Thyroid gland (tissue), 4 donors: ENCODE data around the gene TMCO4. TPM values are rescaled to one million over a fixed set of nuclear protein-coding genes. Genes with fewer than 3 reads are reported as not detected.
"Not testable (repeated sequence)": the region's sequence is repeated elsewhere in the genome, so short reads cannot be mapped to it uniquely, and the experiment has no call there.

Experiments used
- DNase-seq, 2 donors: peaks; one replicate each; pipeline ENCODE4 v3.0.0-alpha.2; 2019
- H3K27ac ChIP-seq, 3 donors: fragments of 200-600 bp; sonication (generic); 1 replicate in 2 of 3; 2 replicates in 1 of 3; pipeline ENCODE4 v1.5.1; 2016 to 2019; ENCODE audit warnings: mild to moderate bottlenecking in 1 of 3, moderate library complexity in 1 of 3
- H3K27me3 ChIP-seq: fragments of 200-600 bp; sonication (generic); one replicate; pipeline ENCODE4 v1.5.1; 2019
- H3K36me3 ChIP-seq, 2 donors: fragments of 200-600 bp; sonication (generic); one replicate each; pipeline ENCODE4 v1.5.1; 2016 to 2019
- H3K4me1 ChIP-seq, 2 donors: fragments of 200-600 bp; sonication (generic); one replicate each; pipeline ENCODE4 v1.5.1; 2017 to 2019
- H3K4me3 ChIP-seq, 3 donors: fragments of 200-600 bp; sonication (generic); replicated peaks in 1 of 3; 1 replicate in 2 of 3; 2 replicates in 1 of 3; pipeline ENCODE4 v1.5.1; 2016; ENCODE audit warnings: mild to moderate bottlenecking in 1 of 3
- H3K9me3 ChIP-seq: fragments of 200-600 bp; sonication (generic); one replicate; pipeline ENCODE4 v1.5.1; 2017
- CTCF ChIP-seq, 6 experiments: fragments of 200-600 bp in 3 of 6; fragments of 450-650 bp in 3 of 6; sonication (generic) in 3 of 6; IDR thresholded peaks; one replicate each; pipeline ENCODE4 v1.5.1; 2016 to 2019; ENCODE audit warnings: antibody characterized with exemption in 6 of 6, mild to moderate bottlenecking in 2 of 6, inconsistent platforms in 1 of 6, moderate library complexity in 1 of 6
- POLR2A ChIP-seq, 2 donors: fragments of 450-650 bp; IDR thresholded peaks; one replicate each; pipeline ENCODE4 v1.6.1; 2017; ENCODE audit warnings: antibody characterized with exemption in 2 of 2, mild to moderate bottlenecking in 2 of 2, moderate library complexity in 1 of 2
- WGBS, 2 donors: methylation state at CpG; one replicate each; pipeline ENCODE4 v1.1.5; 2017; 5-methylcytosine and 5-hydroxymethylcytosine counted together
- intact Hi-C: fragments of 100-400 bp; cut with DNase I; formaldehyde crosslinking; loops from one replicate; pipeline ENCODE4 v1.15.1; 2023
- total RNA-seq, 4 donors: library from RNA; depleted of rRNA; stranded (reverse); fragments of >200 nt; gene quantifications; one replicate each; pipeline ENCODE4 v1.2.3, GENCODE V29; 2016

Gene TMCO4
- total RNA-seq, 4 donors from 2014 or later = 34.3 to 67.7 (median 61.4) TPM

DNA sequence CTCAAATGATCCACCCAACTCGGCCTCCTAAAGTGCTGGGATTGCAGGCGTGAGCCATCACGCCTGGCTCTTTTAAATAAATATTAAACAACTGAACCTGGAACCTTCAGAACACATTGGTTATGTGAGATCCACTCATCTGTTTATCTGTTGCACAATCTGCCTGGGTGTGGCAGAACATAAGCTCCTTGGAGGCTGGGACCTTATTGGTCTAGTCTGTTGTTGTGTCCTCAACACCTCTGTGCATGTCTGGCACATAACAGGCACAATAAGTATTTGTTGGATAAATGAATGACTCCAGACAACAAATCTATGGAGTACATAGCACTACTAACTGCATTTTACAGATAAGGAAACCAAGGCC lies 159.7 kb downstream of the TMCO4 start:
- H3K27ac ChIP-seq = no peak overlapping the region
- 84 to 87% methylated on average over 3 of the region's 3 CpGs for WGBS, 2 donors

GRCh38 chr1:19639228-19639627 lies 160.5 kb downstream of the TMCO4 start:
- H3K27ac ChIP-seq, DNase-seq, H3K36me3 ChIP-seq, H3K9me3 ChIP-seq, intact Hi-C loops, H3K4me3 ChIP-seq, H3K27me3 ChIP-seq: not testable (repeated sequence)
- H3K4me1 ChIP-seq = peaks cover 0 to 18% of the 10 kb centered on the region in 2 donors
- 80 to 82% methylated on average over 10 of the region's 10 CpGs for WGBS, 2 donors

More for the DNA sequence above, 159.7 kb downstream of the TMCO4 start:
- Histone ChIP-seq H3K4me3 (no peak overlapping the region), H3K36me3 (no peaks in the 10 kb centered on the region), H3K9me3 (no peaks in the 10 kb centered on the region), H3K27me3 (no peaks in the 10 kb centered on the region), H3K4me1 (peaks cover 0 to 18% of the 10 kb centered on the region in 2 donors)
- no peak for DNase-seq
- TF ChIP-seq POLR2A (IDR thresholded peaks at IDR 0.05) = no peak
- no peak for TF ChIP-seq CTCF (IDR thresholded peaks at IDR 0.05)
- intact Hi-C loops = loop anchor here (10.0 kb wide), 2 partner anchors 45 to 155 kb away; partner anchors contain the start of gene CAPZB

DNA sequence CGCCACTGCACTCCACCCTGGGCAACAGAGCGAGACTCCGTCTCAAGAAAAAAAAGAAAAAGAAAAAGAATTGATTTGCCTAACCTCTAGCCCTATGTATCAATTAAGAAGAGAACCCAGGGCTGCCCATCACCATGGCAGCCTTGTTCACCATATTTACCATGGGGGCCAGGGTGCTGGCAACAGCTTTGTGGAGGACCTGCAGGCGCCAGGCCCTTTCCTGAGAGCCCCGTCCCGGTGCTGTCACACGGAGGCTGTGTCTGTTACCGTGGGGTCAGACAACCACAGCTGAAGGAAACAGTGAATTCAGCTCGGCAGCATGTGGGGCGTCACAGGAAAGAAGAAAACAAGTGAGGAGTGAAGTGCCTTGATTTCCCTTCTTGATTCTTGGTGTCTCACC lies 162.1 kb downstream of the TMCO4 start:
- no peak overlapping the region for H3K27ac ChIP-seq
- H3K4me3 ChIP-seq = no peak overlapping the region
- DNase-seq = no peak
- no peaks in the 10 kb centered on the region for H3K27me3 ChIP-seq
- TF ChIP-seq CTCF (IDR thresholded peaks at IDR 0.05) (no peak), POLR2A (IDR thresholded peaks at IDR 0.05) (no peak)
- intact Hi-C loops = no loop called here
- H3K9me3 ChIP-seq = no peaks in the 10 kb centered on the region
- WGBS, 2 donors = 89 to 90% methylated on average over 10 of the region's 10 CpGs
- H3K4me1 ChIP-seq = peaks cover 0 to 10% of the 10 kb centered on the region in 2 donors
- H3K36me3 ChIP-seq = no peaks in the 10 kb centered on the region

DNA sequence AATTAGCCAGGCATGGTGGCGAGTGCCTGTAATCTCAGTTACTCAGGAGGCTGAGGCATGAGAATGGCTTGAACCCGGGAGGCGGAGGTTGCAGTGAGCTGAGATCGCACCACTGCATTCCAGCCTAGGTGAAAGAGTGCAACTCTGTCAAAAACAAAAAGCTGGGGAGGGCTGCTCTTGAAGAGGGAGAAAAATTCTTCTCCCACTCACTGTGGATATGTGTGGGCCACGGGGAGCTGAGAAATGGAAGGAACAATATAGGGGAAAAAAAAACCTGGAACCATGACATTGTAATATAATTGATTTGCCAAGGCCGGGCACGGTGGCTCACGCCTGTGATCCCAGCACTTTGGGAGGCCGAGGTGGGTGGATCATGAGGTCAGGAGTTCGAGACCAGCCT lies 163.0 kb downstream of the TMCO4 start:
- H3K4me3 ChIP-seq, H3K27me3 ChIP-seq, H3K36me3 ChIP-seq, H3K9me3 ChIP-seq, intact Hi-C loops, H3K27ac ChIP-seq, DNase-seq: not testable (repeated sequence)
- WGBS, 2 donors = 91% methylated on average over 10 of the region's 10 CpGs
- peaks cover 0 to 10% of the 10 kb centered on the region in 2 donors for H3K4me1 ChIP-seq

DNA sequence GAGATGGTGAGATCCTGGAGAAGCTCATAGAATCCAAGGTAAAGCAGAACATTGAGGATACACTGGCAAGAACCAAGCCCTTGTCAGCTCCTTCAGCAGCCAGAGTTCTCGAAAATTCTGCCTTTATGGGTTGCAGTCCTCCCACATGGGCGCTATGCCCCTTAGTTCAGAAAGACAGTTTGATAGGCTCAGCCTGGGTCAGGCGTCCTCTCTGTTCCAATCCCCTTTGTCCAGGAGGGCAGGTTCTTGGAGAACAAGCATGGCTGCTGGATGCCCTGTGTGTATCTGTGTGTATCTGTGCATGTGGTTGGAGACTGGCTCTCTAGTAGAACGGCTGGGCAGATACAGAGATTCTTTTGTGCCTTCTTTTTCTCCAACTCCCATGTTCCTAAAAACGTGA lies 163.7 kb downstream of the TMCO4 start:
- TF ChIP-seq CTCF (IDR thresholded peaks at IDR 0.05) (no peak), POLR2A (IDR thresholded peaks at IDR 0.05) (no peak)
- Histone ChIP-seq H3K27me3 (no peaks in the 10 kb centered on the region), H3K4me1 (peaks cover 0 to 10% of the 10 kb centered on the region in 2 donors), H3K27ac (no peak overlapping the region), H3K4me3 (no peak overlapping the region), H3K9me3 (no peaks in the 10 kb centered on the region), H3K36me3 (no peaks in the 10 kb centered on the region)
- intact Hi-C loops = no loop called here
- DNase-seq = no peak
- WGBS, 2 donors = 89 to 93% methylated on average over 5 of the region's 5 CpGs

DNA sequence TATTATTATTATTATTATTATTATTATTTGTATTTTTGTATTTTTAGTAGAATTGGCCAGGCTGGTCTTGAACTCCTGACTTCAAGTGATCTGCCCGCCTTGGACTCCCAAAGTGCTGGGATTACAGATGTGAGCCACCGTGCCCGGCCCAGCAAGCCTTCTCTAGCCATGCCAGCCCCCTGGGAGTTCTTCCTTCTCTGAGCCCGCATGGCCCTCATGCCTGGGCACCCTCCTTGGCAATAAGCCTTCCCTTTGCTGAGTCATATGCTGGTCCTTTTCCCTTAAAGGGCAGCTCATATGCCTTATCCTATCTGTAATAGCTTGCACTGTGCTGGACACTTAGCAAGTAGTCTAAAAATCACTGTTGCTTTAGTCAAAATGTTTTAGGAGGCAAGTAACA lies 164.1 kb downstream of the TMCO4 start:
- Histone ChIP-seq H3K9me3 (no peaks in the 10 kb centered on the region), H3K27me3 (no peaks in the 10 kb centered on the region), H3K27ac (no peak overlapping the region), H3K36me3 (no peaks in the 10 kb centered on the region), H3K4me3 (no peak overlapping the region), H3K4me1 (peaks cover 0 to 7% of the 10 kb centered on the region in 2 donors)
- intact Hi-C loops = no loop called here
- DNase-seq = no peak
- no peak for TF ChIP-seq POLR2A (IDR thresholded peaks at IDR 0.05)
- WGBS, 2 donors = 82 to 84% methylated on average over 4 of the region's 4 CpGs

GRCh38 chr1:19635064-19635463 lies 164.7 kb downstream of the TMCO4 start:
- 96 to 97% methylated on average over 9 of the region's 9 CpGs for WGBS, 2 donors
- H3K4me1 ChIP-seq, H3K27ac ChIP-seq, H3K36me3 ChIP-seq, H3K4me3 ChIP-seq, intact Hi-C loops, DNase-seq, H3K27me3 ChIP-seq, H3K9me3 ChIP-seq: not testable (repeated sequence)
